Tongue (tissue), 2 donors: ENCODE measurements around the gene HSPB3. TPM values are rescaled to one million over a fixed set of nuclear protein-coding genes. Genes with fewer than 3 reads are reported as not detected.
"Not testable (repeated sequence)": the region's sequence is repeated elsewhere in the genome, so short reads cannot be mapped to it uniquely, and the experiment has no call there.

Source experiments
- DNase-seq: peaks from one replicate; pipeline ENCODE4 v3.0.0-alpha.2; 2015
- total RNA-seq: library from RNA; depleted of rRNA; stranded (reverse); fragments of >200 nt; gene quantifications from one replicate; pipeline ENCODE4 v1.2.3, GENCODE V29; 2014

Gene HSPB3
- 257 TPM for total RNA-seq

- DNase-seq = peak; percentile 85
Measured at GRCh38 chr5:54455413-54456157, at the start of gene HSPB3. Gene HSPB3, plus strand, starts transcription at chr5:54455699. Its CDS starts 91 bp downstream, at chr5:54455790.

- no peak for DNase-seq
Measured at GRCh38 chr5:54411176-54411575, 44.3 kb upstream of the HSPB3 start.

- no peak for DNase-seq
Measured at GRCh38 chr5:54412913-54413312, 42.6 kb upstream of the HSPB3 start.

GRCh38 chr5:54415147-54415546, 40.4 kb upstream of the HSPB3 start:
- DNase-seq = no peak

DNA sequence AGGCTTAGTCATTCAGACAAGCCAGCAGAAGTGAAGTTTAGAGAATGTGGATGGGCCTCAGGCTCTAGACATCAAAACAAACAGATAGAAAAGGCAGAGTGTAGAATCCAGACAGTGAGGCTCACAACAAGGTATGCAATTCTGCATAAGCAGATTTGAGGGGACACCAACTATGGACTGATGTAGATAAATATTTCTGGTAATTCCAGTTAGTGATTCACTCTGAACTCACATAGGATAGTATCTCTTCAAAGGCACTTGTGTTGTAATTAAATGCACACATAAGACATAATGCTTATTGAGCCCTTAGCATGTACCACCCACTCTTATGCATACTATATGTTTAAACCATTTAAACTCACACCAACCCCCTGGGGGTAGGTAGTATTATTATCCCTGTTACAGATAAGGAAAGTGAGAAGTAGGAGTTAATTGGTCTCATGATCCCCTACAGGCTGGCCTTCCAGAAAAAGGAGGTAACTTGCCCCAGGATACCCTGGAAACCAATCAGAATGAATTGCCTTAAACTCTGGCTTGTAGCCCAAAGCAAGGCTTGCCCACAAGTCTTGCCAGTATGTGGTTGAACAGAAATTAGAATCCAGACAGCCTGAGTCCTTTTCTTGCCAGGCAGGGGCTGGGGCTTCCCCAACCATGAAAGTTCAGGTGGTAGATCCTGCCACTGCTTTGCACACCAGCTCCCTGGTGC, 39.5 kb upstream of the HSPB3 start:
- no peak for DNase-seq

DNA sequence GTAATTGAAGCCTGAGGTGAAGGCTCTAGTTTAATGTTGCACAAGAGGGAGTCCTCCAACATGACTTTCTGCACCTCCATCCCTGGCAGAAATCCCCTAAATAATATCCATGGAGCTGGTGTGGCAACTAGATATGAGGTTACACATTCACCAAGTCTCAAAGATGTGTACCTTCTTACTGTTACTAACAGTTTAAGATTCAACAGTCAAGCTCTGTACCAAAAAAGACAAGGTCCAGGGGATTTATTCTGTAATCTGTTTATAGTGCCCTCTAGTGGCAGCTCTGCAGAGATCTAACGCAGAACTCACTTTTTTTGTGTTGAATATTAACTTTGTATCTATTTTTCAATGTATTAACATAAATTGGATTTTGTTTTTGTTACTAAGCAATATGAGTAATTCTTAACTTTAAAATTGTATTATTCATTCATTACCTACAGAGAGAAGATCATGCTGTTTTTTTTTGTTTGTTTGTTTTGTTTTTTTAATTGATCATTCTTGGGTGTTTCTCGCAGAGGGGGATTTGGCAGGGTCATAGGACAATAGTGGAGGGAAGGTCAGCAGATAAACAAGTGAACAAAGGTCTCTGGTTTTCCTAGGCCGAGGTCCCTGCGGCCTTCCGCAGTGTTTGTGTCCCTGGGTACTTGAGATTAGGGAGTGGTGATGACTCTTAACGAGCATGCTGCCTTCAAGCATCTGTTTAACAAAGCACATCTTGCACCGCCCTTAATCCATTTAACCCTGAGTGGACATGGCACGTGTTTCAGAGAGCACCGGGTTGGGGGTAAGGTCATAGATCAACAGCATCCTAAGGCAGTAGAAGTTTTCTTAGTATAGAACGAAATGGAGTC, 35.7 kb upstream of the HSPB3 start:
- peak; percentile 76 for DNase-seq

- not testable (repeated sequence) for DNase-seq
Measured at GRCh38 chr5:54420511-54420910, 35.0 kb upstream of the HSPB3 start.

DNA sequence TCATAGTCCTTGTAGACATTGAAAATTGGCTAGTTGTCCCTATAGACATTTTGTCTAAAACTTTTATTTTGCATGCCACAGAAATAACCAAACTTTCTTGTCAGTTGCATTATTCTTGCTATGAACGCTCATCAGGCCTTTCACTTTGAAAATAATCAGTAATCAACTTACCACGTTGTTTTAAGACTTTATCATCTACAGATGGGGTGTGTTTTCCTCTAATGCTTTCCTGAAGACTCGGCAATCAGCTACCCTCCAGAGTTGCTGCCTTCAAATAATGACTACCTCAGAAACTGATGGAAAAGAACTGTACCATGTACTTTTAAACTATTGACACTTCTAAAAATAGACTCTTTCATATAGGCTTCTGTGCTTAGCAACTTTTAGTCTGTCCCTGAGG, 33.5 kb upstream of the HSPB3 start:
- DNase-seq = no peak

DNA sequence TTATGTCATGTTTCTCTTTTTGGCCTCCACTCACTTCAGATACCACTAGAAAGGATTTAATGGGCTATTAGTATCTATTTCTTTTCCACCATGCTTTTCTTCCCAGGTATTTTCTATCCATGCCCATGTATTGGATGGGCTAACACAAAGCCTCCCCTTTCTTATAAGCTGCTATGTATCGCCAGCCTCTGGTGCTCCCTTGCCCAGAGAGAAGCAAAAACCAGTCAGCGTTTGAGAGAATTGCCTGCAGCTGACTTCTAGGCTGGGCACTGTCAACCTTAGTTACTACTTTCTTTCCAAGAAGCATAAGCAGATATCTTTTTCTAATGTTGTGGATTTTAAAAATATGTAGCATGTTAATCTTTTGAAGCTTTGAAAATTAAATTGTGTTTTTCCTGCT, 30.2 kb upstream of the HSPB3 start:
- no peak for DNase-seq

GRCh38 chr5:54426209-54426608, 29.3 kb upstream of the HSPB3 start:
- no peak for DNase-seq

DNA sequence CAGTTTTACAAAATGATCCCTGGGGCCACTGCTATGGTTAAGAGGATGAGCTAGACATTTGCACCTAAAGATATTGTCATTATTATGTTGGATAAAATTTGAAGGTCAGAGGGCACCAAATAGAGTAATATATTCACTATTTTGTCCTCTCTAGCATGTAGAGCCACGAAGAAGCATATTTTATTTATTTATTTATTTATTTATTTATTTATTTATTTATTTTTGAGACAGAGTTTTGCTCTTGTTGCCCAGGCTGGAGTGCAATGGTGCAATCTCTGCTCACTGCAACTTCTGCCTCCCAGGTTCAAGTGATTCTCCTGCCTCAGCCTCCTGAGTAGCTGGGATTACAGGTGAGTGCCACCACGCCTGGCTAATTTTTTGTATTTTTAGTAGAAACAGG, 20.8 kb upstream of the HSPB3 start:
- DNase-seq = not testable (repeated sequence)

DNA sequence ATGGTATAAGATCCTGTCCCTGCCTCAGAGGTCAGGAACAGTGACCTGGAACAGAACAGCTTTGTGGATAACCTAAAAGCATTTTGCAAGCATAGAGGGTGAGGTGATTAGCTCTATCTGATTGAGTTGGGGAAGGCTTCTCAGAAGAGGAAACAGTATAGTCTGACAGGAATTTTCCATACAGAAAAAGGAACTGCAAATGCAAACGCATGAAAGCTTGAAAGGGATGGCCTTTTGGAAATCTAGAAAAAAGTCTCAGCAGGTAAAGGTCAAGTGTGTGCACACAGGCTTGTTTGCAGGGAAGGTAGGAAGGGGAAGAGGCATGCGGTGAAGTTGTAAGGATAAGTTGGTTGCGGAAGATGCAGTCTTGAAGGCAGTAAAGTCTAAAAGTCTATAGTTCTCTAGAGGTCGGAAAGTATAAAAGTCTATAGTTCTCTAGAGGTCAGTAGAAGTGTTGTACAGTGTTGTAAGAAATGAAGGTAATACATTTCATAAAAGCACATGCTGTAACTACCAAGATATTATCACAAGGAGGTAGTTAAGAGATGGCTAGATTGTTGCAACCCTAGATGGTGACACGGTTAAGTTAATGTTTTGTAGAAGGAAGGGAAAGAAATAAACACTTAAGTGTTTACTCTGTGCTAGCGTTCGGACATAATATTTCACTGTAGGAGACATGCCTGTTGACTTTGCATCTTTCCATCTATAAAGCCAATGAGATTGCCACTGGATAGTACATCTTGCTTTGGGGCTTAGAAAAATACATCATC, 16.7 kb upstream of the HSPB3 start:
- no peak for DNase-seq

GRCh38 chr5:54440456-54440893, 15.0 kb upstream of the HSPB3 start:
- DNase-seq = no peak

GRCh38 chr5:54442271-54442670, 13.2 kb upstream of the HSPB3 start:
- no peak for DNase-seq

DNA sequence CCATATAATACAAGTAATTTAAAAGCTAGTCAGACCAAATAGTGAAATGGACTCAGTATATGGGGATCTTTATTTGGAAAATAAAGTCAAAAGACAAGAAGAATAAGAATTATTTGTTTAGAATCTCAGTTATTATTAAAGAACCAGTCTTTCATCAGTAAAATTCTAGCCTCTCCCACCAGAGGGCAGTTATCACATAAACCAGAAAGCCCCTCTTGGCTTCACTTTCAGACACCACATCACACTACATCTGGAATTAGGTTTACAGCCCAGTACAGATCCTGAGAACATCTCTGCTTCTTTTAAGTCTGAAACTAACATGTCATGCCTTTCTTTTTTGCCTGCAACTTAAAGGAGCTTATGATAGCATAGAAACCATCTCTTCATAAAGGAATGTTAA, 12.2 kb upstream of the HSPB3 start:
- peak; percentile 65 for DNase-seq

DNA sequence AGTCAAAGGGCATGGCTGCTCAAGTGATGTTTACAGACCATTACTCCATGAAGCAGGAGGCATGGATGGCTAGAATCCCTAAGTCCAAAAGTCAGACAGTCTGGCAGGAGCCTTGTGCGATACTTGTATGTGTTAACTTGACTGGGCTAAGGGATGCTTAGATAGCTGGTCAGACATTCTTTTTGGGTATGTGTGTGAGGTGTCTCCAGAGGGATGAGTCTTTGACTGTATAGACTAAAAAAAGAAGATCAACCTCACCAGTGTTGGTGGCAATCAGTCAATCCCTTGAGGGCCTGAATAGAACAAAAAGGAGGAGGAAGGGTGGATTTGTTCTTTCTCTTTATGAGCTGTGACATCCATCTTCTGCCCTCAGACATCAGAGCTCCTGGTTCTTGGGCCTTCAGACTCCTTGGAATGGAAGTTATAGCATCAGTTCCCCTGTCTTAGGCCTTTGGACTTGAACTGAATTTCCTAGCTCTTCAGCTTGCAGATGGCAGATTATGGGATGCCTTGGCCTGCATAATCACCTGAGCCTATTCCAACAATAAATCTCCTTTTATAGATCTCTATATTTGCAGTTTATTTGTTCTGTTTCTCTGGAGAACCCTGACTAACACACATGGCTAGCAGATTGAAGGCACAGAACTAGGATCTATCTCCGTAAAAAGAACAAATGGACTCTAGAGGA, 9.7 kb upstream of the HSPB3 start:
- no peak for DNase-seq

DNA sequence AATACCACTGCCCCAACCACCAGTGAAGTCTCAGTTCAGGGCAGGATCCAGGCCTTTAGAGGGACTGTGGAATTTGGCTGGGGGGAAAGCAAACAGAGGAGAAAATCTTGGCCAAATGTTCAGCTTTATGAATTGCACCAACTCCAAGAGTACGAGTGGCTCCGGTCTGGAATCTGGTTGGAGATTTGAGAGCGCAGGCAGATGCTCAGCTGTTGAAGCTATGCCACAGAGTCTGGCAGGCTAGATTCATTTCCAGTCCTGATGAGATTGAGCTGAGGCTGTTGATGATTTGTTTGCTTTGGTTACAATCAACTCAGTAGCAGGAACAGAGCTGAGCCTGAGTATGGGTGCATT, 9.1 kb upstream of the HSPB3 start:
- DNase-seq = peak; percentile 80

- DNase-seq = no peak
Measured at GRCh38 chr5:54449923-54450322, 5.6 kb upstream of the HSPB3 start.

DNA sequence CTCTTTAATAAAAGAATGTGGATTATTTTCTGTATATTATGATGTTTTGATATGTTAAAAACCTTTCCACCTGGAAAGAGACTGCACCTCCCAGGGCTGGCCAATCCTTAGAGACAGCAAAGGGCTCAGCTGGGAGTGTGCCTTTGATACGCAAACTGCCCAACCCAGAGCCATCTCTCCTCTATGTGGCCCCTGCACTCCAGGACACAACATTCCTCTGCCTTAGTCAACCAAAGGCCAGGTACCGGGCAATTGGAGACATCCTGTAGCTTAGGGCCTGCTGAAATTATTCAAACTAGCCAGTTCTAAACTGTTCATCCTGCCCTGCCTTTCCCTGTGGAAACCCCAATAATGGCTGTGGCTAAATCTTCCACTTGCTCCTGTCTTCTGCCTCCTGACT, 5.0 kb upstream of the HSPB3 start:
- no peak for DNase-seq

- DNase-seq = no peak
Measured at GRCh38 chr5:54453046-54453445, 2.5 kb upstream of the HSPB3 start.

- DNase-seq = no peak
Measured at GRCh38 chr5:54454602-54455001, 897 bp upstream of the HSPB3 start.
